ENCODE measurements around the gene SPATA2.

SPATA2 gene

GRCh38 chr20:49909499-49910339, 5.6 kb downstream of the SPATA2 start:
- Histone ChIP-seq H3K27me3 (ENCODE audit: insufficient read depth, low read depth, severe bottlenecking) (no peaks in the 10 kb centered on the region), H3K36me3 (peaks cover 42% of the 10 kb centered on the region)
- peak; percentile 85 for DNase-seq

GRCh38 chr20:49908258-49908565, 7.1 kb downstream of the SPATA2 start:
- H3K36me3 ChIP-seq, result peaks cover 52% of the 10 kb centered on the region
- no peak for DNase-seq
- H3K27ac ChIP-seq, result no peak overlapping the region
- no peak for TF ChIP-seq CTCF (IDR thresholded peaks at IDR 0.05; ENCODE audit: low read depth, low read length)
- H3K9me3 ChIP-seq (ENCODE audit: severe bottlenecking), result no peaks in the 10 kb centered on the region
- no peak overlapping the region for H3K4me3 ChIP-seq (ENCODE audit: low read depth, low read length)
- H3K27me3 ChIP-seq (ENCODE audit: insufficient read depth, low read depth, severe bottlenecking), result no peaks in the 10 kb centered on the region

More at GRCh38 chr20:49909499-49910339, 5.6 kb downstream of the SPATA2 start:
- Histone ChIP-seq H3K27ac (peak overlapping the region; percentile 55), H3K9me3 (ENCODE audit: severe bottlenecking) (no peaks in the 10 kb centered on the region), H3K4me3 (ENCODE audit: low read depth, low read length) (0 out of 2 replicates have a peak overlapping the region, but pooled peaks have one; percentile 5)
- TF ChIP-seq CTCF (IDR thresholded peaks at IDR 0.05; ENCODE audit: low read depth, low read length), result peak; percentile 63; the same call in 1 of the 2 replicates

- DNase-seq, result no peak
- Histone ChIP-seq H3K9me3 (ENCODE audit: severe bottlenecking) (no peaks in the 10 kb centered on the region), H3K36me3 (peaks cover 52% of the 10 kb centered on the region), H3K27ac (no peak overlapping the region), H3K4me3 (ENCODE audit: low read depth, low read length) (no peak overlapping the region), H3K27me3 (ENCODE audit: insufficient read depth, low read depth, severe bottlenecking) (no peaks in the 10 kb centered on the region)
- no peak for TF ChIP-seq CTCF (IDR thresholded peaks at IDR 0.05; ENCODE audit: low read depth, low read length)
These were observed 7.7 kb downstream of the SPATA2 start for GRCh38 chr20:49907405-49908257.

GRCh38 chr20:49906615-49907154, 8.6 kb downstream of the SPATA2 start:
- no peak overlapping the region for H3K27ac ChIP-seq
- H3K9me3 ChIP-seq (ENCODE audit: severe bottlenecking), result no peaks in the 10 kb centered on the region
- peaks cover 47% of the 10 kb centered on the region for H3K36me3 ChIP-seq
- H3K4me3 ChIP-seq (ENCODE audit: low read depth, low read length), result no peak overlapping the region
- DNase-seq, result no peak
- TF ChIP-seq CTCF (IDR thresholded peaks at IDR 0.05; ENCODE audit: low read depth, low read length), result no peak
- H3K27me3 ChIP-seq (ENCODE audit: insufficient read depth, low read depth, severe bottlenecking), result no peaks in the 10 kb centered on the region

- DNase-seq, result no peak
- Histone ChIP-seq H3K27ac (no peak overlapping the region), H3K4me3 (ENCODE audit: low read depth, low read length) (no peak overlapping the region), H3K9me3 (ENCODE audit: severe bottlenecking) (no peaks in the 10 kb centered on the region), H3K36me3 (peaks cover 47% of the 10 kb centered on the region), H3K27me3 (ENCODE audit: insufficient read depth, low read depth, severe bottlenecking) (no peaks in the 10 kb centered on the region)
- no peak for TF ChIP-seq CTCF (IDR thresholded peaks at IDR 0.05; ENCODE audit: low read depth, low read length)
These were observed 9.2 kb downstream of the SPATA2 start for GRCh38 chr20:49906101-49906604.

All from WERI-Rb-1 (cell line).